Head of caudate nucleus (tissue), 42 donors: ENCODE data around the gene PLEKHD1.

Experiments used
- DNase-seq, 42 donors: peaks; one replicate each; pipeline versions ENCODE4 v3.0.0 to v3.0.0-alpha.2; 2020 to 2021; ENCODE audit warnings: mixed read lengths in 7 of 42
- intact Hi-C: fragments of 100-400 bp; cut with DNase I; formaldehyde crosslinking; loops from one replicate; pipeline ENCODE4 v1.15.0; 2022

Gene PLEKHD1

DNA sequence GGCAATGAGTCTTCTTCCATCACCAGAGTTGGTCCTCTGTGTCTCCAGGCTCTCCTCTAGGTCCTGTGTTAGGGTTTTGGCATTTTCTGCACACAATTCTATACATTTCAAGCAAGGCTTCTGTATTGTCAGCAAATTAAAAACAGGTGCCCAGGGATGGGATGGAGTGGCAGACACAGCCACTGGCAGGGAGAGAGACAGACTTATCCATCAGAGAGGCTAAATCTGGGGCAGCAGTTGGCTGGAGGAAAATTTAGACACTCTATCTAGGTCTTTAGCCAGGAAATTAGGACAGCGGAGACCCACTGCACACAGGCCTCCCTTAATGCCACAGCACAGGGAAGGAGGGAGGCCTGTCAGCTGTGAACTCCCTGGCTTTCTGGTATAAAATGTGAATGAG is 20.2 kb downstream of the PLEKHD1 start:
- intact Hi-C loops: no loop called here

GRCh38 chr14:69505338-69506240 is 21.1 kb downstream of the PLEKHD1 start:
- DNase-seq: no peak
- intact Hi-C loops: no loop called here

More for the DNA sequence above, 20.2 kb downstream of the PLEKHD1 start:
- DNase-seq: no peak

- DNase-seq: no peak
- intact Hi-C loops: no loop called here
These were observed 21.7 kb downstream of the PLEKHD1 start for GRCh38 chr14:69506241-69506595.

- intact Hi-C loops: no loop called here
- DNase-seq: no peak
These were observed 34.0 kb downstream of the PLEKHD1 start for GRCh38 chr14:69518289-69519101.

DNA sequence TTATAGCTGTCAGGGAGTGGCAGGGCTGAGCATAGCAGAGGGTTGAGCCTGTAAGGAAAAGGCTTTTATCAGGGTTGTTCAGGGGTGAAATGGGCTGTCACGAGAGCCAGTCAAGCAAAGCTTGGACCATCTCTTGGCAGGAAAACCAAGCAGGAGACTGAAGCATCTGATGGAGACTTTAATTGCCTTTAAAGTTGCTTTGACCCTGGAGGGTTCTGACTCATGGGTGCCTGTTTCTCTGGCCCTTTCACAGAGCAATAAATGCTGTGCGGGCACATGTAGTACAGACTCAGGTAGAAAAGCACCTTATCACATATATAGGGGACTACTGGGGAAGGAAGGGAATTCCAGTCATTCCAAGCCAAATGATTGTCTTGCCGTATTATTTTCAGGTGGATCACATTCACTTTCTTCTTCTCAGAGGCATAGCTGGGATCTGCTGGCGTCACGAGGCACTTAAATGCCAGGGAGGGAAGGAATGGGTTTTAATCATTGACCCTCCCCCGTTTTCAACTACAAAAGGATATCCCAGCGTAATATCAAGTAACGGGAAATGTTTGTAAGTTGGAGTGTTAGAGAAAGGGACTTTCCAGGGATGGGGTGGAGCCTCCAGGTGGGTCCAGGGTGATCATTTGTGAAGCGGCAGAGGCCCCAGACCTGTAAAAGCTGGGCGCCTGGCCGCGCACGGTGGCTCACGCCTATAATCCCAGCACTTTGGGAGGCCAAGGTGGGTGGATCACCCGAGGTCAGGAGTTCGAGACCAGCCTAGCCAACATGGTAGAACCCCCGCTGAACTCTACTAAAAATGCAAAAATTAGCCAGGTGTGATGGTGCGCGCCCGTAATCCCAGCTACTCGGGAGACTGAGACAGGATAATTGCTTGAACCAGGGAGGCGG is 34.9 kb downstream of the PLEKHD1 start:
- intact Hi-C loops: no loop called here

GRCh38 chr14:69522026-69522425 is 37.5 kb downstream of the PLEKHD1 start:
- intact Hi-C loops: no loop called here
- DNase-seq: no peak

More for the DNA sequence above, 34.9 kb downstream of the PLEKHD1 start:
- DNase-seq: no peak

- intact Hi-C loops: no loop called here
- no peak for DNase-seq
These were observed 41.4 kb downstream of the PLEKHD1 start for GRCh38 chr14:69525896-69526295.

DNA sequence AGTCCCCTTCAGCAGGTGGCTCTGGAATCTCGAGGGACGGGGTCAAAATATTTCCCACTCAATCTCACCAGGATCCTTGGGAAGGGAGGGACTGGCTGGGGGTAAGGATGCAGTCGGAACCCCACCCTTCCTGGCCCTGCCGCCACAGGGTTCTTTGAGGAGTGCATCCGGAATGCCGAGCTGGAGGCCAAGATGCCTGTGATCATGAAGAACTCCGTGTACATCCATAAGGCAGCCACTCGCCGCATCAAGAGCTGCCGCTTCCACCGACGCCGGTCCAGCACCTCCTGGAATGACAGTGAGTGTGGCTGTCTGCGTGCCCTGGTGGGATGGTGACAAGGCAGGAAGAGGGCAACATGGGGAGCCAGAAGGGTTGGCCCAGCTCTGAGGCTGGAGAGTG is 43.1 kb downstream of the PLEKHD1 start:
- peak in 1 of 42 donors; percentile 26 for DNase-seq

GRCh38 chr14:69528143-69528542 is 43.6 kb downstream of the PLEKHD1 start:
- intact Hi-C loops: no loop called here
- DNase-seq: peak in 1 of 42 donors; percentile 25

More for the DNA sequence above, 43.1 kb downstream of the PLEKHD1 start:
- intact Hi-C loops: no loop called here

GRCh38 chr14:69528930-69529329 is 44.4 kb downstream of the PLEKHD1 start:
- intact Hi-C loops: no loop called here
- DNase-seq: peak in 1 of 42 donors; percentile 24

GRCh38 chr14:69529563-69529962 is 45.0 kb downstream of the PLEKHD1 start:
- intact Hi-C loops: no loop called here
- peak in 1 of 42 donors; percentile 16 for DNase-seq

DNA sequence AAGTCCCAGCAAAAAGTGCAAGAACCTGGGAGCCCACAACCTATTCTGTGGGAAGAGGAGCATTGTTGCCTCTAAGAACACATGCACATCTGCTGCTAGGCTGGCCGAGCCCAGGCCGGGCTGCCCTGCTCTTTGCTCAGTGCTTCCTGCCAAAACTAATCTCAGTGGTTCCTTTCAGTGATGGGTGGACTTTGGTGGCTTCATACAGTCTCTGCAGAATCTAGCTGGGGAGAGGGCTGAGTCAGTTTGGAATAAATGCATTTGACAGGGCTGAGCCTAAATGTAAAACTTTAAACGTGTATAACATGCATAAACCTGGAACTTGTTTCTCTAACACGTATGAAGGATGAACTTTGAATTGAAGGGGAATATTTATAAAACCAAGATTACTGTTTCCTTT is 45.6 kb downstream of the PLEKHD1 start:
- intact Hi-C loops: no loop called here
- DNase-seq: peak in 1 of 42 donors; percentile 16

GRCh38 chr14:69531135-69531534 is 46.6 kb downstream of the PLEKHD1 start:
- DNase-seq: no peak

GRCh38 chr14:69532561-69533340 is 48.2 kb downstream of the PLEKHD1 start:
- DNase-seq: peak in 1 of 42 donors; percentile 17
- intact Hi-C loops: no loop called here

More at GRCh38 chr14:69531135-69531534, 46.6 kb downstream of the PLEKHD1 start:
- intact Hi-C loops: no loop called here

DNA sequence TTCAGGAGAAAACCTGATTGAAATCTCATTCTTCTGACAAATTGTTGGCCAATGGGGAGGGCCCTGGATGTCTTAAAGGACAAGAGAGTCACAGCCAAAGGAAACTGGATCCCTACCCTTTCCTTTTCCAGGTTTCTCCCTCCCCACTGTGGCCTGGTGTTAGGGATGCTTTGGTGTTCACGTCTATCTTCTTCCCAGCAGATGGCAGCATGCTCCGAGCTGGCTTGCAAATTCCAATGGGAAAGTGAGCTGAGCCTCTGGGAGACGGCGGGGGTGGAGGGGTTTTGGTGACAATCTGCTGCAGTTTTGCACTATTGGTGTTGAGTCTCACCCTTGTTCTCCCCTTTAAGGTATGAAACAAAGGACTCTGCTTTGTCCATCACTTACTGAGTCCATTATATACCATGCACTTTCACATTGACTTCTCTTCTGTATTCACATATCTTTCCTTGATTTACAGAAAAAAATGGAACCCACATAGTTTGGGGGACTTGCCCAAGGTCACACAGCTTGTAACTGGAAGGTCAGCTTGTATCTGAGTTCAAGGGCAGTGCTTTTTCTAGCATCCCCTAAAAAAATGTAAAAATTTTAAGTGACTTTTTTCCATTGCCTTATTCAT is 50.8 kb downstream of the PLEKHD1 start:
- DNase-seq: peak; percentile 29 to 87 (median 71)
- intact Hi-C loops: no loop called here

- DNase-seq: no peak
- intact Hi-C loops: no loop called here
These were observed 52.4 kb downstream of the PLEKHD1 start for GRCh38 chr14:69536971-69537370.

GRCh38 chr14:69537900-69538299 is 53.4 kb downstream of the PLEKHD1 start:
- intact Hi-C loops: no loop called here
- peak in 1 of 42 donors; percentile 41 for DNase-seq

DNA sequence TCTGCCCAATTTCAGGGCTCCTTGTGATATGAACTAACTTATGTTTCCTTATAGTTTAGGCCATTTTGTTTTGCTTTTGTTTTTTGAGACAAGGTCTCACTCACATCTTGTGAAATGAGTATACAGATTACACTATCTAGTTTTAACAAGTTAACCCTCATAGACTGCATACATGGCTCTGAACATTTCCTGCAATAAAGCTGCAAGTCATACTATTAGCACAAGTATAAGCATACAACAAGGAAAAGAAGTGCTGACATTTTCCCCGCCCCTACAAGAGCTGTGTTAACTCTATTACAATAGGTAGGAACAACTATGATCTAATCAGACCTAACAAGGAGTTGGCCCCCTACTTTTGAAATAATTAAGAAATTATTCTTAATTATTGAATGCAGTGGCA is 54.2 kb downstream of the PLEKHD1 start:
- DNase-seq: no peak
- intact Hi-C loops: no loop called here
